WTC11 (cell line): ENCODE results near the gene ASCL3.

Source experiments
- CBFB ChIP-seq: sonication (generic); formaldehyde crosslinking; IDR thresholded peaks from 2 replicates; pipeline ENCODE4 v1.8.1; 2022; ENCODE audit warnings: mild to moderate bottlenecking, low read depth, missing genetic modification reagents
- GRHL2 ChIP-seq: fragments of 250-450 bp; sonication (Bioruptor Pico); IDR thresholded peaks from 2 replicates; pipeline ENCODE4 v1.8.0; 2022; ENCODE audit warnings: mild to moderate bottlenecking, moderate library complexity; ENCODE audit not compliant: insufficient replicate concordance, severe bottlenecking
- MYBL2 ChIP-seq: sonication (generic); formaldehyde crosslinking; IDR thresholded peaks from 2 replicates; pipeline ENCODE4 v1.8.1; 2023; ENCODE audit warnings: mild to moderate bottlenecking, moderate library complexity, missing genetic modification reagents
- TEAD4 ChIP-seq: sonication (generic); formaldehyde crosslinking; IDR thresholded peaks from 2 replicates; pipeline ENCODE4 v1.8.0; 2022; ENCODE audit warnings: mild to moderate bottlenecking, missing genetic modification reagents
- ZNF263 ChIP-seq: sonication (generic); formaldehyde crosslinking; IDR thresholded peaks from 2 replicates; pipeline ENCODE4 v1.8.1; 2022; ENCODE audit warnings: low read depth, mild to moderate bottlenecking, moderate library complexity, missing genetic modification reagents
- TF ChIP-seq, protein P1 (sequence below): sonication (generic); formaldehyde crosslinking; IDR thresholded peaks from 2 replicates; pipeline ENCODE4 v1.8.1; 2023; ENCODE audit warnings: mild to moderate bottlenecking, missing genetic modification reagents, moderate library complexity
- TF ChIP-seq, protein P2 (sequence below): fragments of 200-600 bp; IDR thresholded peaks from 2 replicates; pipeline ENCODE4 v1.8.0; 2022; ENCODE audit warnings: antibody characterized with exemption
- TF ChIP-seq, protein P3 (sequence below): sonication (generic); formaldehyde crosslinking; IDR thresholded peaks from 2 replicates; pipeline ENCODE4 v1.8.0; 2023; ENCODE audit warnings: missing genetic modification reagents
- TF ChIP-seq, protein P4 (sequence below): sonication (generic); formaldehyde crosslinking; IDR thresholded peaks from 2 replicates; pipeline ENCODE4 v1.8.1; 2023; ENCODE audit warnings: mild to moderate bottlenecking, moderate library complexity, missing genetic modification reagents

DNA sequence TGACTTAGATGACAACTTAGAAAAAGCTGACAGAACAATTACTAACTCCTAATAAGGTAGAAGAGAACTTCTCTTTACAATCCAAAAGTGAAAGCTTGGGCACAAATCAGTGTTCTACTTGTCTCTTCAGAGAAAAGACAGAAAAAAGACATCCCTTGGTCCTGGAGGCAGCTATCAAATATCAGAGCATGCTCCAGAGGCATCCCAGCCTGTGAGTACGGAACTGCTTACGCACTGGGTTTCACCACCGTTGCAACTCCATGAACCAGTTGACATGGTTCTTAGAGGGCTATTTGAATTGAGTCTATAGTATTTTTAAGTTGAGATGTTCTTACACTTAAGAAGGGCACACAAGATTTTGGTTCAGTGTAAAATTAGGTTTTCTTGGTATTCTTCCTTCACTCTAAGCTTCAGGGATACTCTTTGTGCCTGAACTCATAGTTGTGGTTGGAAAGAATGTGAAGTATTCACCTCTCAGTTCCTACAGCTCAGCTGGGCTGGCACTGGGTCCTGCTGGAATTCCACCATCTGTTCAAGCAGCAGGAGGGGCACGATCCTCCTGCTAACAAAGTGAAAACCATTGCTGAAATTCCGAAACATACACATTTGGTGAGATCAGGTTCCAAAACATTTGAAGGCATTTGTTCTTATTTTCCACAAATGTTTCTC is 25.5 kb downstream of the ASCL3 start:
- TF ChIP-seq CBFB (CRISPR knock-in tag) (no peak), MYBL2 (CRISPR knock-in tag) (no peak), GRHL2 (CRISPR knock-in tag) (no peak), ZNF263 (CRISPR knock-in tag) (no peak), TEAD4 (CRISPR knock-in tag) (no peak)
- TF ChIP-seq, protein P1, sequence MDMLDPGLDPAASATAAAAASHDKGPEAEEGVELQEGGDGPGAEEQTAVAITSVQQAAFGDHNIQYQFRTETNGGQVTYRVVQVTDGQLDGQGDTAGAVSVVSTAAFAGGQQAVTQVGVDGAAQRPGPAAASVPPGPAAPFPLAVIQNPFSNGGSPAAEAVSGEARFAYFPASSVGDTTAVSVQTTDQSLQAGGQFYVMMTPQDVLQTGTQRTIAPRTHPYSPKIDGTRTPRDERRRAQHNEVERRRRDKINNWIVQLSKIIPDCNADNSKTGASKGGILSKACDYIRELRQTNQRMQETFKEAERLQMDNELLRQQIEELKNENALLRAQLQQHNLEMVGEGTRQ (CRISPR knock-in tag) = no peak
- TF ChIP-seq, protein P2, sequence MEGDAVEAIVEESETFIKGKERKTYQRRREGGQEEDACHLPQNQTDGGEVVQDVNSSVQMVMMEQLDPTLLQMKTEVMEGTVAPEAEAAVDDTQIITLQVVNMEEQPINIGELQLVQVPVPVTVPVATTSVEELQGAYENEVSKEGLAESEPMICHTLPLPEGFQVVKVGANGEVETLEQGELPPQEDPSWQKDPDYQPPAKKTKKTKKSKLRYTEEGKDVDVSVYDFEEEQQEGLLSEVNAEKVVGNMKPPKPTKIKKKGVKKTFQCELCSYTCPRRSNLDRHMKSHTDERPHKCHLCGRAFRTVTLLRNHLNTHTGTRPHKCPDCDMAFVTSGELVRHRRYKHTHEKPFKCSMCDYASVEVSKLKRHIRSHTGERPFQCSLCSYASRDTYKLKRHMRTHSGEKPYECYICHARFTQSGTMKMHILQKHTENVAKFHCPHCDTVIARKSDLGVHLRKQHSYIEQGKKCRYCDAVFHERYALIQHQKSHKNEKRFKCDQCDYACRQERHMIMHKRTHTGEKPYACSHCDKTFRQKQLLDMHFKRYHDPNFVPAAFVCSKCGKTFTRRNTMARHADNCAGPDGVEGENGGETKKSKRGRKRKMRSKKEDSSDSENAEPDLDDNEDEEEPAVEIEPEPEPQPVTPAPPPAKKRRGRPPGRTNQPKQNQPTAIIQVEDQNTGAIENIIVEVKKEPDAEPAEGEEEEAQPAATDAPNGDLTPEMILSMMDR = no peak
- TF ChIP-seq, protein P3, sequence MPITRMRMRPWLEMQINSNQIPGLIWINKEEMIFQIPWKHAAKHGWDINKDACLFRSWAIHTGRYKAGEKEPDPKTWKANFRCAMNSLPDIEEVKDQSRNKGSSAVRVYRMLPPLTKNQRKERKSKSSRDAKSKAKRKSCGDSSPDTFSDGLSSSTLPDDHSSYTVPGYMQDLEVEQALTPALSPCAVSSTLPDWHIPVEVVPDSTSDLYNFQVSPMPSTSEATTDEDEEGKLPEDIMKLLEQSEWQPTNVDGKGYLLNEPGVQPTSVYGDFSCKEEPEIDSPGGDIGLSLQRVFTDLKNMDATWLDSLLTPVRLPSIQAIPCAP = no peak
- TF ChIP-seq, protein P4, sequence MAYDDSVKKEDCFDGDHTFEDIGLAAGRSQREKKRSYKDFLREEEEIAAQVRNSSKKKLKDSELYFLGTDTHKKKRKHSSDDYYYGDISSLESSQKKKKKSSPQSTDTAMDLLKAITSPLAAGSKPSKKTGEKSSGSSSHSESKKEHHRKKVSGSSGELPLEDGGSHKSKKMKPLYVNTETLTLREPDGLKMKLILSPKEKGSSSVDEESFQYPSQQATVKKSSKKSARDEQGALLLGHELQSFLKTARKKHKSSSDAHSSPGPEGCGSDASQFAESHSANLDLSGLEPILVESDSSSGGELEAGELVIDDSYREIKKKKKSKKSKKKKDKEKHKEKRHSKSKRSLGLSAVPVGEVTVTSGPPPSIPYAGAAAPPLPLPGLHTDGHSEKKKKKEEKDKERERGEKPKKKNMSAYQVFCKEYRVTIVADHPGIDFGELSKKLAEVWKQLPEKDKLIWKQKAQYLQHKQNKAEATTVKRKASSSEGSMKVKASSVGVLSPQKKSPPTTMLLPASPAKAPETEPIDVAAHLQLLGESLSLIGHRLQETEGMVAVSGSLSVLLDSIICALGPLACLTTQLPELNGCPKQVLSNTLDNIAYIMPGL (CRISPR knock-in tag) = no peak
